PC-3 (cell line): ENCODE results near the gene GALNTL6.

Experiments
- EZH2 ChIP-seq: fragments of 300-600 bp; sonication (generic); IDR thresholded peaks from one replicate; pipeline ENCODE4 v1.6.1; 2017; ENCODE audit warnings: antibody characterized with exemption, mild to moderate bottlenecking, low read length; ENCODE audit not compliant: unreplicated experiment
- EZH2phosphoT487 ChIP-seq: fragments of 300-600 bp; sonication (generic); IDR thresholded peaks from 2 replicates; pipeline ENCODE4 v1.6.1; 2018; ENCODE audit warnings: mild to moderate bottlenecking, antibody characterized with exemption, low read length, borderline replicate concordance
- TF ChIP-seq, protein P1 (sequence below): fragments of 300-600 bp; sonication (generic); conservative IDR thresholded peaks from 2 replicates; pipeline ENCODE4 v1.5.1; 2017; ENCODE audit warnings: antibody characterized with exemption, low read depth, mild to moderate bottlenecking, low read length

- TF ChIP-seq, protein P1, sequence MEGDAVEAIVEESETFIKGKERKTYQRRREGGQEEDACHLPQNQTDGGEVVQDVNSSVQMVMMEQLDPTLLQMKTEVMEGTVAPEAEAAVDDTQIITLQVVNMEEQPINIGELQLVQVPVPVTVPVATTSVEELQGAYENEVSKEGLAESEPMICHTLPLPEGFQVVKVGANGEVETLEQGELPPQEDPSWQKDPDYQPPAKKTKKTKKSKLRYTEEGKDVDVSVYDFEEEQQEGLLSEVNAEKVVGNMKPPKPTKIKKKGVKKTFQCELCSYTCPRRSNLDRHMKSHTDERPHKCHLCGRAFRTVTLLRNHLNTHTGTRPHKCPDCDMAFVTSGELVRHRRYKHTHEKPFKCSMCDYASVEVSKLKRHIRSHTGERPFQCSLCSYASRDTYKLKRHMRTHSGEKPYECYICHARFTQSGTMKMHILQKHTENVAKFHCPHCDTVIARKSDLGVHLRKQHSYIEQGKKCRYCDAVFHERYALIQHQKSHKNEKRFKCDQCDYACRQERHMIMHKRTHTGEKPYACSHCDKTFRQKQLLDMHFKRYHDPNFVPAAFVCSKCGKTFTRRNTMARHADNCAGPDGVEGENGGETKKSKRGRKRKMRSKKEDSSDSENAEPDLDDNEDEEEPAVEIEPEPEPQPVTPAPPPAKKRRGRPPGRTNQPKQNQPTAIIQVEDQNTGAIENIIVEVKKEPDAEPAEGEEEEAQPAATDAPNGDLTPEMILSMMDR: no peak
- TF ChIP-seq EZH2: no peak
- TF ChIP-seq EZH2phosphoT487: no peak
Observed at GRCh38 chr4:172287117-172287516, 473.9 kb downstream of the GALNTL6 start.
